Trophoblast cell (in vitro differentiated cells and primary cell): ENCODE data around the gene RFX2.
"Not testable (repeated sequence)": the region's sequence is repeated elsewhere in the genome, so short reads cannot be mapped to it uniquely, and the experiment has no call there.

Experiments
- DNase-seq, 2 donors: peaks; one replicate each; pipeline ENCODE4 v3.0.0-alpha.2; 2016
- H2AFZ ChIP-seq: 2 replicates; pipeline ENCODE4 v1.6.1; 2013; ENCODE audit warnings: low read length, moderate library complexity, mild to moderate bottlenecking; ENCODE audit not compliant: insufficient read depth, poor library complexity
- H2AK5ac ChIP-seq: 2 replicates; pipeline ENCODE4 v1.6.1; 2013; ENCODE audit warnings: mild to moderate bottlenecking, low read length
- H2BK120ac ChIP-seq: 2 replicates; pipeline ENCODE4 v1.6.1; 2013; ENCODE audit warnings: low read length, mild to moderate bottlenecking, moderate library complexity; ENCODE audit not compliant: insufficient read depth, poor library complexity
- H2BK12ac ChIP-seq: 2 replicates; pipeline ENCODE4 v1.6.1; 2013; ENCODE audit warnings: mild to moderate bottlenecking, low read length, moderate library complexity
- H2BK5ac ChIP-seq: 2 replicates; pipeline ENCODE4 v1.6.1; 2013; ENCODE audit warnings: low read length, low read depth, moderate library complexity, mild to moderate bottlenecking; ENCODE audit not compliant: poor library complexity
- H3K14ac ChIP-seq: 2 replicates; pipeline ENCODE4 v1.6.1; 2013; ENCODE audit warnings: mild to moderate bottlenecking, low read length
- H3K18ac ChIP-seq: 2 replicates; pipeline ENCODE4 v1.6.1; 2013; ENCODE audit warnings: mild to moderate bottlenecking, low read length
- H3K23ac ChIP-seq: 2 replicates; pipeline ENCODE4 v1.6.1; 2013; ENCODE audit warnings: low read length
- H3K27ac ChIP-seq: 2 replicates; pipeline ENCODE4 v1.5.1; 2013; ENCODE audit warnings: low read depth, mild to moderate bottlenecking, inconsistent platforms, low read length, moderate library complexity
- H3K27me3 ChIP-seq: 2 replicates; pipeline ENCODE4 v1.6.1; 2013; ENCODE audit warnings: inconsistent platforms, mild to moderate bottlenecking, low read length, moderate library complexity; ENCODE audit not compliant: insufficient read depth
- H3K36me3 ChIP-seq, 2 experiments: 1 replicate in 1 of 2; 2 replicates in 1 of 2; pipeline ENCODE4 v1.6.1; 2013; ENCODE audit warnings: low read length in 2 of 2, mild to moderate bottlenecking in 2 of 2, moderate library complexity in 1 of 2; ENCODE audit not compliant: insufficient read depth in 2 of 2, control insufficient read depth in 1 of 2
- H3K4ac ChIP-seq: 2 replicates; pipeline ENCODE4 v1.6.1; 2013; ENCODE audit warnings: low read depth, mild to moderate bottlenecking, low read length, moderate library complexity
- H3K4me1 ChIP-seq, 2 experiments: 1 replicate in 1 of 2; 2 replicates in 1 of 2; pipeline ENCODE4 v1.6.1; 2013; ENCODE audit warnings: low read length in 2 of 2, mild to moderate bottlenecking in 2 of 2, moderate library complexity in 1 of 2; ENCODE audit not compliant: insufficient read depth in 2 of 2, control insufficient read depth in 1 of 2
- H3K4me2 ChIP-seq: 2 replicates; pipeline ENCODE4 v1.6.1; 2013; ENCODE audit warnings: inconsistent platforms, mild to moderate bottlenecking, low read length, moderate library complexity
- H3K4me3 ChIP-seq: 2 replicates; pipeline ENCODE4 v1.5.1; 2013; ENCODE audit warnings: mild to moderate bottlenecking, low read depth, low read length, inconsistent platforms
- H3K79me1 ChIP-seq: one replicate; pipeline ENCODE4 v1.6.1; 2013; ENCODE audit warnings: low read length
- H3K79me2 ChIP-seq: 2 replicates; pipeline ENCODE4 v1.6.1; 2013; ENCODE audit warnings: low read length, mild to moderate bottlenecking; ENCODE audit not compliant: control insufficient read depth, insufficient read depth, poor library complexity
- H3K9ac ChIP-seq: 2 replicates; pipeline ENCODE4 v1.6.1; 2013; ENCODE audit warnings: mild to moderate bottlenecking, low read length
- H3K9me3 ChIP-seq: 2 replicates; pipeline ENCODE4 v1.6.1; 2013; ENCODE audit warnings: low read depth, mild to moderate bottlenecking, control low read depth, inconsistent platforms, low read length; ENCODE audit not compliant: insufficient read depth
- H4K12ac ChIP-seq: 2 replicates; pipeline ENCODE4 v1.6.1; 2013; ENCODE audit warnings: low read depth, mild to moderate bottlenecking, low read length, moderate library complexity
- H4K8ac ChIP-seq: 2 replicates; pipeline ENCODE4 v1.6.1; 2013; ENCODE audit warnings: low read depth, mild to moderate bottlenecking, low read length, moderate library complexity
- H4K91ac ChIP-seq: one replicate; pipeline ENCODE4 v1.6.1; 2013; ENCODE audit warnings: low read depth, mild to moderate bottlenecking, low read length, moderate library complexity
- WGBS: extraction: QIAGEN DNeasy Blood & Tissue Kit; methylation state at CpG from one replicate; pipeline ENCODE4 v1.1.7; 2013; ENCODE audit warnings: missing lambda C conversion rate; ENCODE audit not compliant: insufficient read length, insufficient coverage; ENCODE audit errors: extremely low coverage; 5-methylcytosine and 5-hydroxymethylcytosine counted together

The RFX2 gene

GRCh38 chr19:5985837-5986236, 124.5 kb downstream of the RFX2 start:
- H3K36me3 ChIP-seq, H3K14ac ChIP-seq, H3K4me1 ChIP-seq, H3K9ac ChIP-seq, H3K4me2 ChIP-seq, H2BK120ac ChIP-seq, H3K18ac ChIP-seq, H4K8ac ChIP-seq, H2BK5ac ChIP-seq, H4K12ac ChIP-seq, H3K27me3 ChIP-seq, DNase-seq, H3K9me3 ChIP-seq, H3K4ac ChIP-seq, H2BK12ac ChIP-seq, H4K91ac ChIP-seq, H3K79me2 ChIP-seq, H3K27ac ChIP-seq, H3K23ac ChIP-seq, H2AK5ac ChIP-seq, H2AFZ ChIP-seq, H3K4me3 ChIP-seq, H3K79me1 ChIP-seq: not testable (repeated sequence)
- WGBS, result no CpG with 5 or more reads among the region's 5 CpGs

- H2AFZ ChIP-seq, result no peak overlapping the region
- no peak overlapping the region for H2BK5ac ChIP-seq
- H3K14ac ChIP-seq, result no peak overlapping the region
- H2AK5ac ChIP-seq, result no peak overlapping the region
- peak overlapping the region; percentile 14 for H3K9ac ChIP-seq
- no peak overlapping the region for H4K91ac ChIP-seq
- H3K4ac ChIP-seq, result no peak overlapping the region
- H3K27me3 ChIP-seq, result no peaks in the 10 kb centered on the region
- H4K8ac ChIP-seq, result no peak overlapping the region
- H4K12ac ChIP-seq, result no peak overlapping the region
- H3K36me3 ChIP-seq, result no peaks in the 10 kb centered on the region
- H3K27ac ChIP-seq, result no peak overlapping the region
- no peak overlapping the region for H3K4me3 ChIP-seq
- H3K79me2 ChIP-seq, result no peaks in the 10 kb centered on the region
- WGBS, result no CpG with 5 or more reads among the region's 12 CpGs
- peaks cover 2% of the 10 kb centered on the region for H3K9me3 ChIP-seq
- H3K23ac ChIP-seq, result no peak overlapping the region
- no peak overlapping the region for H2BK120ac ChIP-seq
- DNase-seq, result peak in 1 of 2 donors; percentile 66
- H3K79me1 ChIP-seq, result no peaks in the 10 kb centered on the region
- H3K4me2 ChIP-seq, result no peak overlapping the region
- H3K18ac ChIP-seq, result no peak overlapping the region
- no peak overlapping the region for H2BK12ac ChIP-seq
- H3K4me1 ChIP-seq, result peaks cover 4 to 7% of the 10 kb centered on the region in 2 experiments
These were observed 125.1 kb downstream of the RFX2 start for GRCh38 chr19:5985098-5985783.

- Histone ChIP-seq H2BK5ac (no peak overlapping the region), H3K4me1 (peaks cover 4 to 7% of the 10 kb centered on the region in 2 experiments), H3K36me3 (no peaks in the 10 kb centered on the region), H3K27ac (no peak overlapping the region), H4K8ac (no peak overlapping the region), H3K14ac (no peak overlapping the region), H3K18ac (no peak overlapping the region), H3K79me2 (no peaks in the 10 kb centered on the region), H4K12ac (no peak overlapping the region), H3K9me3 (peaks cover 2% of the 10 kb centered on the region), H2AK5ac (no peak overlapping the region), H3K4me3 (no peak overlapping the region), H3K4me2 (no peak overlapping the region), H2BK12ac (no peak overlapping the region), H3K27me3 (no peaks in the 10 kb centered on the region), H3K79me1 (no peaks in the 10 kb centered on the region), H3K23ac (no peak overlapping the region), H2AFZ (no peak overlapping the region), H4K91ac (no peak overlapping the region), H3K4ac (no peak overlapping the region), H2BK120ac (no peak overlapping the region), H3K9ac (no peak overlapping the region)
- DNase-seq, result no peak
- no CpG with 5 or more reads among the region's 4 CpGs for WGBS
These were observed 125.7 kb downstream of the RFX2 start for GRCh38 chr19:5984600-5984999.

- H4K8ac ChIP-seq, result no peak overlapping the region
- H4K12ac ChIP-seq, result no peak overlapping the region
- H3K4me2 ChIP-seq, result no peak overlapping the region
- peaks cover 4 to 13% of the 10 kb centered on the region in 2 experiments for H3K4me1 ChIP-seq
- no peak overlapping the region for H4K91ac ChIP-seq
- no peaks in the 10 kb centered on the region for H3K79me2 ChIP-seq
- no peak overlapping the region for H3K18ac ChIP-seq
- H3K14ac ChIP-seq, result no peak overlapping the region
- no peak overlapping the region for H3K27ac ChIP-seq
- no peak for DNase-seq
- WGBS, result no CpG with 5 or more reads among the region's 14 CpGs
- H2AFZ ChIP-seq, result no peak overlapping the region
- no peaks in the 10 kb centered on the region for H3K36me3 ChIP-seq
- H3K79me1 ChIP-seq, result peaks cover under 1% of the 10 kb centered on the region
- H2AK5ac ChIP-seq, result no peak overlapping the region
- H3K9ac ChIP-seq, result no peak overlapping the region
- no peak overlapping the region for H3K23ac ChIP-seq
- H3K9me3 ChIP-seq, result peaks cover 2% of the 10 kb centered on the region
- no peaks in the 10 kb centered on the region for H3K27me3 ChIP-seq
- H2BK120ac ChIP-seq, result no peak overlapping the region
- no peak overlapping the region for H2BK5ac ChIP-seq
- H3K4me3 ChIP-seq, result no peak overlapping the region
- H3K4ac ChIP-seq, result no peak overlapping the region
- H2BK12ac ChIP-seq, result no peak overlapping the region
These were observed 126.8 kb downstream of the RFX2 start for GRCh38 chr19:5983367-5983955.
